GM20000 (cell line): ENCODE data around the gene PPP2R1B.

Experiments
- DNase-seq: peaks from one replicate; pipeline ENCODE4 v3.0.0; 2012; ENCODE audit warnings: low spot score
- TF ChIP-seq, protein P1 (sequence below): IDR thresholded peaks from 2 replicates; pipeline ENCODE4 v1.5.1; 2012; ENCODE audit warnings: mild to moderate bottlenecking, control low read depth; ENCODE audit errors: extremely low read depth, missing control alignments

Gene PPP2R1B

DNA sequence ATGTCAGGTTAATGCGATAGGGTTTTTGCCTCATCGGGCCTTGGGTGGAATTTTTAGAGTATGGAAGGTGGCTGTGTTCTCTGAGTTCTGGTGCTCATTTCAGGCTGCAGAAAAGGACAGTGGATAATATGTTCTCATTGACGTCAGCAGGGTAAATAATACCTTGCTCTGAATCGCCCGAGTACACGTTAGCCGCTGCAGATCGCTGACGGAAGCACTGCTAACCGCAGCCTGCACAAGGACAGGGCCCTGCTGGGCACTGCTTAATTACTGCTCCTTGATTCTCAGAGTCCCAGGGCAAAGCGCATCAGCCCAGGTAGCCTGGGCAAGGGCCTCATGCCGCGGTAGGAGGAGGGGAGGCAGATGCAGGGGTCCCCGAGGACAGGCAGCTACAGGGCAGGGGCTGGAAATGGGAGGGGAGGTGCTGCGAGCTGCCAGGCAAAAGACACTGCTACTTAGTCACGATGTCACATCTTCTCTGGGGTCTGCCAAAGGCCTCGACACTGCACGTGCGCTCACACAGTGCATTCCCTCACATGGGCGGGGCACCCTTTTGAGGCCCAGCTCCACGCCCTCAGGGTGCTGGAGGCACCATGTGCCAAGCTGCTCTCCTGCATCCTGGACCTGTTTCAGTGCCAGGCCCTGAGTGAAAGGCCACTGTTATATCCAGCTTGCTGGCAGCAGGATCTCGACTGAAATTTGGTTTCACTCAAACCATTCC lies 35.2 kb downstream of the PPP2R1B start:
- DNase-seq = no peak
- TF ChIP-seq, protein P1, sequence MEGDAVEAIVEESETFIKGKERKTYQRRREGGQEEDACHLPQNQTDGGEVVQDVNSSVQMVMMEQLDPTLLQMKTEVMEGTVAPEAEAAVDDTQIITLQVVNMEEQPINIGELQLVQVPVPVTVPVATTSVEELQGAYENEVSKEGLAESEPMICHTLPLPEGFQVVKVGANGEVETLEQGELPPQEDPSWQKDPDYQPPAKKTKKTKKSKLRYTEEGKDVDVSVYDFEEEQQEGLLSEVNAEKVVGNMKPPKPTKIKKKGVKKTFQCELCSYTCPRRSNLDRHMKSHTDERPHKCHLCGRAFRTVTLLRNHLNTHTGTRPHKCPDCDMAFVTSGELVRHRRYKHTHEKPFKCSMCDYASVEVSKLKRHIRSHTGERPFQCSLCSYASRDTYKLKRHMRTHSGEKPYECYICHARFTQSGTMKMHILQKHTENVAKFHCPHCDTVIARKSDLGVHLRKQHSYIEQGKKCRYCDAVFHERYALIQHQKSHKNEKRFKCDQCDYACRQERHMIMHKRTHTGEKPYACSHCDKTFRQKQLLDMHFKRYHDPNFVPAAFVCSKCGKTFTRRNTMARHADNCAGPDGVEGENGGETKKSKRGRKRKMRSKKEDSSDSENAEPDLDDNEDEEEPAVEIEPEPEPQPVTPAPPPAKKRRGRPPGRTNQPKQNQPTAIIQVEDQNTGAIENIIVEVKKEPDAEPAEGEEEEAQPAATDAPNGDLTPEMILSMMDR = no peak

DNA sequence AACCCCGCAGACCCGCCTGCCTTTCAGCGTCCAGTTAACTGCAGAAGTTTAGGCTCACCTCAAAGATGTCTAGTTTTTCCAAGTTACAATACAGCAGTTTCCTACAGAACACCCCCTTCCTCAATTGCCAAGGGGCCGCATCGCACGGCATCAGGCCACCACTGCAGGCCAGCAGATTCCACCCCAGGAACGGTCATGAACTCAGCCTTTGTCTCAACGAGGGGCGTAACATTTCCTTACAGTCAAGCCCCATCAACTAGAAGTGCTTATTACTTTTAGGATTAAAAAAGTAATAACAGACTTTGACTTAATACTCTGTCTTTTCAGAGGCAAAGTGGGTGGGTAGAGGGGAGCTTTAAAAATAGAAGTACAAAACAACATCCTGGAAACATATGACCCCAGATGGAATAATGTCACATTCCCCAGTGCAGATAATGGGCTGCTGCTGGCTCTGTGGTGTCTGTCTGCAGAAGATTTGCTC lies 36.3 kb downstream of the PPP2R1B start:
- no peak for DNase-seq
- TF ChIP-seq, protein P1 = no peak

DNA sequence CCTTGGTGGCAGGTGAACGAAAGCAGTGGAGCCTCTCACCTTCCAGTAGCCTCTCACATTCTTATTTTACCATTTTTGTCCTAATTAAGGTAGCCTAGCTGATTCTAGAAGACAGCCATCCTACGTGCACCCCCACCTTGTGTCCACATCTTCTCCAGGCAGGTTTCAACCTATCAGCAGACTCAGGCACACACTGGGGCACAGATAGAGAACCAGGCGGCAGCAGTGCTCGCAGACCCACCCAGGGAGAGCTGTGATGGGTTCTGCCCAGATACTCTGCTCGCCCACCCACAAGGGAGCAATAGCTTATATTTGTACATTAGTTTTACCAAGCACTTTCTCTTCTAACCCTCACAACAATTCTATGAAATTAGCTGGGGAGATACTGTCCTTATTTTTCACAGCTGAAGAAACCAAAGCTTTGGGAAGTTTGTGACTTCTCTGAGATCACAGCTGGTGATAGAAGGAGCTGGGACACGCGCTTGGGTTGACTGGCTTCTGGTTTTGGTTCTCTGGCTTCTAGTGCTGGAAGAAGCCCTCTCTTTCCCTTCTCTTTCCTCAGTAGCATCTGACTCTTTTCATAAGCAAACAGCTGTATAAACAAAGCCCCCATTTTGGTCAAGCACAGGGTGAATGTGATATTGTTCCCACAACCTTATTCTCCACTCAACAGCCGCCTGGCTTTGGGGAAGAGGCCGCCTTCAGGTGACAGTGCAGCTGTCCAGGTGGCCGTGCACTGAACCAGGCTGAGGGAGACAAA lies 36.9 kb downstream of the PPP2R1B start:
- no peak for DNase-seq
- TF ChIP-seq, protein P1 = no peak

DNA sequence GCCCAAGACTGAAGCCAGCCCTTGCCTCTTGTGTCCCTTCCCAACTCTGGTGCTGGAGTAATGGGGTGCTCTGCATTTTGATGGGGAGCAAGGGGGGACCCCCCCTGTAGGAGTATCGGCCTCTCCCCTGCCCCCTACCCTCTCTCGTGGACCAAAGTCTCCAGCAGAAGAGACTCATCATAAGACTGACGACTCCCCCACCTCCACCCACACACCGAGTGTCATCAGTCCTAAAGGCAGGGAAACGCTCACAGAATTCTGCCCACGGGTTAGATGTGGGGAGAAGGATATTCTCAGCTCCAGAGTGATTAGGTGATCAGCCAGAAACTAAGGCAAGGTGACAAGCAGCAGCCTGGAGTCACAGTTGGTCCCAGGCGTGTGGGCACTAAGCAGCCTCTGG lies 38.8 kb downstream of the PPP2R1B start:
- TF ChIP-seq, protein P1 = no peak
- no peak for DNase-seq

DNA sequence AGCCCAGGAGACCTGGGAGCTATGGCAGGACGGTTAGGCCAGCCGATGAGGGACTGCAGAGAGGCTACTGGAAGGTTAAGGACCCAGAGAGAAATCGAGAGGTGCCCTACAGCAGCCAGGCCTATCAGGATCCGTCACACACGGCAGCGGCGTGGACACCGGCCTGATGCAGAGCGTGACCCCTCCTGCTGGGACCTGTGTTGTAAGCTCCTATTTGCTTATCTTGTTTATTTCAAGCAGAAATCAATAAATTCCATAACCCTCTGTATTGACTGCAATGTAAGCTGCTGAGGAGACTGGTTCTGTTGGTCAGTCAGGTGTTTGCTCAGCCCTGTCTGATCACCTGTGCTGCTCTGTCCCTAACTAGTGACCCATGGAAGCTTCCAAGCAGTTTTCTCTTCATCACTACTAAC lies 39.9 kb downstream of the PPP2R1B start:
- DNase-seq = no peak

GRCh38 chr11:111725621-111726020 lies 40.6 kb downstream of the PPP2R1B start:
- TF ChIP-seq, protein P1 = no peak
- DNase-seq = no peak

More for the DNA sequence above, 39.9 kb downstream of the PPP2R1B start:
- TF ChIP-seq, protein P1 = no peak

- TF ChIP-seq, protein P1 = no peak
- DNase-seq = no peak
Measured at GRCh38 chr11:111724615-111725129, 41.5 kb downstream of the PPP2R1B start.
